Body of pancreas (tissue), 4 donors: ENCODE data around the gene EPHA4.

Experiments
- POLR2A ChIP-seq, 3 donors: fragments of 450-650 bp; IDR thresholded peaks; one replicate each; pipeline ENCODE4 v1.6.1; 2016; ENCODE audit warnings: antibody characterized with exemption in 3 of 3, mild to moderate bottlenecking in 2 of 3
- TF ChIP-seq, protein P1 (sequence below), 7 experiments: fragments of 450-650 bp in 4 of 7; fragments of 200-600 bp in 3 of 7; sonication (generic) in 3 of 7; IDR thresholded peaks; one replicate each; pipeline ENCODE4 v1.5.1; 2016 to 2019; ENCODE audit warnings: antibody characterized with exemption in 7 of 7

DNA sequence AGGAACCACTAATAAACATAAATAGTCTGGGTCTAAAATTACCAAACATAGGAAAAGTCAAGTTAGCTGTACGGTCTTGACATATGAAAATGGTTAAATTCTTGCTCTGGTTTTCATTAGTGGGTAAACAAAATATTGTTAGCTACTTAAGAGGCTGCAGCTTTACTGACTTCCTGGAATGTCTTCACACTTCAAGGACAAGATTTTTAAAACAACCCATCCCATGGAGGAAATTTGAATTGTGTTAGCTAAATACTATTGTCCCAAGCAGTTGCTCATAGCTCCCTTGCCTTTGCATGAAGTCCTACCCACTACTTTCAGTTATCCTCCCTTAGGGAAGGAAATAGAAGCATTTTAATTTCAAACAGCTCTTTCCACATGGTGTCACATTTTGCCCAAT lies 128.5 kb downstream of the EPHA4 start:
- TF ChIP-seq, protein P1, sequence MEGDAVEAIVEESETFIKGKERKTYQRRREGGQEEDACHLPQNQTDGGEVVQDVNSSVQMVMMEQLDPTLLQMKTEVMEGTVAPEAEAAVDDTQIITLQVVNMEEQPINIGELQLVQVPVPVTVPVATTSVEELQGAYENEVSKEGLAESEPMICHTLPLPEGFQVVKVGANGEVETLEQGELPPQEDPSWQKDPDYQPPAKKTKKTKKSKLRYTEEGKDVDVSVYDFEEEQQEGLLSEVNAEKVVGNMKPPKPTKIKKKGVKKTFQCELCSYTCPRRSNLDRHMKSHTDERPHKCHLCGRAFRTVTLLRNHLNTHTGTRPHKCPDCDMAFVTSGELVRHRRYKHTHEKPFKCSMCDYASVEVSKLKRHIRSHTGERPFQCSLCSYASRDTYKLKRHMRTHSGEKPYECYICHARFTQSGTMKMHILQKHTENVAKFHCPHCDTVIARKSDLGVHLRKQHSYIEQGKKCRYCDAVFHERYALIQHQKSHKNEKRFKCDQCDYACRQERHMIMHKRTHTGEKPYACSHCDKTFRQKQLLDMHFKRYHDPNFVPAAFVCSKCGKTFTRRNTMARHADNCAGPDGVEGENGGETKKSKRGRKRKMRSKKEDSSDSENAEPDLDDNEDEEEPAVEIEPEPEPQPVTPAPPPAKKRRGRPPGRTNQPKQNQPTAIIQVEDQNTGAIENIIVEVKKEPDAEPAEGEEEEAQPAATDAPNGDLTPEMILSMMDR (IDR thresholded peaks at IDR 0.05), result no peak
- no peak for TF ChIP-seq POLR2A (IDR thresholded peaks at IDR 0.05)
